ENCODE results near the gene CTSA.
"Not testable (repeated sequence)": the region's sequence is repeated elsewhere in the genome, so short reads cannot be mapped to it uniquely, and the experiment has no call there.

CTSA gene

GRCh38 chr20:45918182-45918737, 27.1 kb downstream of the CTSA start:
- DNase-seq (ENCODE audit: low spot score): no peak

GRCh38 chr20:45918779-45919537, 27.8 kb downstream of the CTSA start:
- no peak for DNase-seq (ENCODE audit: low spot score)

- DNase-seq (ENCODE audit: low spot score): no peak
These were observed 28.6 kb downstream of the CTSA start for GRCh38 chr20:45919542-45920399.

- no peak for DNase-seq (ENCODE audit: low spot score)
These were observed 29.6 kb downstream of the CTSA start for GRCh38 chr20:45920462-45921336.

- DNase-seq (ENCODE audit: low spot score): no peak
These were observed 30.4 kb downstream of the CTSA start for GRCh38 chr20:45921337-45922189.

GRCh38 chr20:45924391-45925261, 33.5 kb downstream of the CTSA start:
- DNase-seq (ENCODE audit: low spot score): peak; percentile 28

GRCh38 chr20:45925821-45926506, 34.8 kb downstream of the CTSA start:
- DNase-seq (ENCODE audit: low spot score): no peak

- no peak for DNase-seq (ENCODE audit: low spot score)
These were observed 35.6 kb downstream of the CTSA start for GRCh38 chr20:45926731-45927070.

GRCh38 chr20:45927071-45927878, 36.1 kb downstream of the CTSA start:
- DNase-seq (ENCODE audit: low spot score): no peak

GRCh38 chr20:45931680-45932079, 40.5 kb downstream of the CTSA start:
- not testable (repeated sequence) for DNase-seq (ENCODE audit: low spot score)

- DNase-seq (ENCODE audit: low spot score): peak; percentile 59
These were observed 42.3 kb downstream of the CTSA start for GRCh38 chr20:45933266-45934045.

- DNase-seq (ENCODE audit: low spot score): peak; percentile 49
These were observed 43.0 kb downstream of the CTSA start for GRCh38 chr20:45934046-45934585.

GRCh38 chr20:45934586-45935415, 43.7 kb downstream of the CTSA start, which contains the start of gene PCIF1:
TSS of gene PCIF1 (plus strand) at chr20:45934683. CDS start at chr20:45939000, 4,317 bp downstream.
- peak; percentile 97 for DNase-seq (ENCODE audit: low spot score)

GRCh38 chr20:45935416-45936046, 44.4 kb downstream of the CTSA start:
- DNase-seq (ENCODE audit: low spot score): no peak

GRCh38 chr20:45937765-45938164, 46.6 kb downstream of the CTSA start:
- DNase-seq (ENCODE audit: low spot score): no peak
